GM23248 (cell line): ENCODE results near the gene BIK. TPM values are rescaled to one million over a fixed set of nuclear protein-coding genes. Genes with fewer than 3 reads are reported as not detected.

ENCODE experiments used
- DNase-seq: peaks from one replicate; pipeline ENCODE4 v3.0.0-alpha.2; 2015
- H2AFZ ChIP-seq: fragments of 200-600 bp; sonication (generic); 2 replicates; pipeline ENCODE4 v1.6.1; 2016; ENCODE audit warnings: antibody characterized with exemption
- H3F3A ChIP-seq: fragments of 200-600 bp; sonication (generic); 2 replicates; pipeline ENCODE4 v1.6.1; 2016; ENCODE audit warnings: mild to moderate bottlenecking, antibody characterized with exemption, mixed run types; ENCODE audit not compliant: insufficient read depth
- H3K27ac ChIP-seq: fragments of 200-600 bp; sonication (generic); 2 replicates; pipeline ENCODE4 v1.5.1; 2016; ENCODE audit warnings: mild to moderate bottlenecking
- H3K27me3 ChIP-seq: fragments of 200-600 bp; sonication (generic); replicated peaks from 2 replicates; pipeline ENCODE4 v1.6.1; 2016; ENCODE audit warnings: mild to moderate bottlenecking; ENCODE audit not compliant: insufficient read depth
- H3K36me3 ChIP-seq: fragments of 200-600 bp; sonication (generic); 2 replicates; pipeline ENCODE4 v1.6.1; 2016; ENCODE audit warnings: low read depth, mild to moderate bottlenecking
- H3K4me1 ChIP-seq: fragments of 200-600 bp; sonication (generic); 2 replicates; pipeline ENCODE4 v1.6.1; 2016; ENCODE audit warnings: mild to moderate bottlenecking; ENCODE audit not compliant: insufficient read depth
- H3K4me2 ChIP-seq: fragments of 200-600 bp; sonication (generic); one replicate; pipeline ENCODE4 v1.6.1; 2016; ENCODE audit warnings: mild to moderate bottlenecking; ENCODE audit not compliant: unreplicated experiment
- H3K4me3 ChIP-seq: fragments of 200-600 bp; sonication (generic); 2 replicates; pipeline ENCODE4 v1.5.1; 2016; ENCODE audit warnings: mild to moderate bottlenecking
- H3K79me2 ChIP-seq: fragments of 200-600 bp; sonication (generic); 2 replicates; pipeline ENCODE4 v1.6.1; 2016; ENCODE audit warnings: mild to moderate bottlenecking; ENCODE audit not compliant: insufficient read depth
- H3K9ac ChIP-seq: fragments of 200-600 bp; sonication (generic); 2 replicates; pipeline ENCODE4 v1.6.1; 2016; ENCODE audit warnings: mild to moderate bottlenecking
- H3K9me2 ChIP-seq: fragments of 200-600 bp; sonication (generic); 2 replicates; pipeline ENCODE4 v1.6.1; 2016; ENCODE audit warnings: mixed run types, mild to moderate bottlenecking, moderate library complexity; ENCODE audit not compliant: insufficient read depth
- H3K9me3 ChIP-seq: fragments of 200-600 bp; sonication (generic); one replicate; pipeline ENCODE4 v1.6.1; 2017; ENCODE audit warnings: low read depth
- H4K20me1 ChIP-seq: fragments of 200-600 bp; sonication (generic); 2 replicates; pipeline ENCODE4 v1.6.0; 2016; ENCODE audit not compliant: insufficient read depth
- EZH2 ChIP-seq: fragments of 200-600 bp; sonication (generic); IDR thresholded peaks from 2 replicates; pipeline ENCODE4 v1.6.1; 2018; ENCODE audit warnings: antibody characterized with exemption, mild to moderate bottlenecking; ENCODE audit not compliant: insufficient read depth, poor library complexity, severe bottlenecking
- EZH2phosphoT487 ChIP-seq: fragments of 200-600 bp; sonication (generic); IDR thresholded peaks from 2 replicates; pipeline ENCODE4 v1.6.1; 2018; ENCODE audit warnings: antibody characterized with exemption, moderate library complexity, mild to moderate bottlenecking, low read depth; ENCODE audit not compliant: insufficient read depth
- WGBS, 2 experiments: methylation state at CpG; one replicate each; pipeline ENCODE4 v1.1.6; 2015 to 2017; ENCODE audit warnings: low lambda C conversion rate in 2 of 2, low coverage in 1 of 2; ENCODE audit errors: missing lambda C conversion rate in 2 of 2; 5-methylcytosine and 5-hydroxymethylcytosine counted together
- in situ Hi-C: fragments of 300-500 bp; cut with MboI; formaldehyde crosslinking; loops from 2 replicates; pipeline ENCODE4 v1.15.0; 2020
- polyA plus RNA-seq: library from polyadenylated mRNA; unstranded; fragments of >200 nt; fragmentation: Nextera tagmentation; extraction: Ambion mirVana; gene quantifications from 2 replicates; pipeline ENCODE4 v1.2.1, GENCODE V29; 2016
- total RNA-seq: library from RNA; depleted of rRNA; stranded (reverse); fragments of >200 nt; shearing (Covaris generic); gene quantifications from 2 replicates; pipeline ENCODE4 v1.2.3, GENCODE V29; 2014

BIK gene
- total and polyA plus RNA-seq, 2 experiments from 2014 or later, result not detected

DNA sequence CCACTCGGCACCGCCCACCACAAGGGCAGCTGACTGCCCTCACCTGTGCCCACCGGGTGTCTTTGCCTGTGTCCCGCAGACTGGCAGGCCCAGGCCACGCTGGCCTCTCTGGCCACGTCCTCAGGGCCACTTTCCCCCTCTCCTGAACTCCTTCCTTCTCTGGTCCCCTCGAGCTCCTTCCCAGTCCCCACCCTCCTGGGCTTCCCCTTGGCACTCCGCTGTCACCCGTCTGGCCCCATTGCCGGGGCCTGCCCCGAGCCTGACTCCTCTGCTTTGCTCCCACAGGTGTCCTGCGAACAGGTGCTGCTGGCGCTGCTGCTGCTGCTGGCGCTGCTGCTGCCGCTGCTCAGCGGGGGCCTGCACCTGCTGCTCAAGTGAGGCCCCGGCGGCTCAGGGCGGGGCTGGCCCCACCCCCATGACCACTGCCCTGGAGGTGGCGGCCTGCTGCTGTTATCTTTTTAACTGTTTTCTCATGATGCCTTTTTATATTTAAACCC lies 18.4 kb downstream of the BIK start:
- Histone ChIP-seq H3K9ac (no peak overlapping the region), H4K20me1 (no peaks in the 10 kb centered on the region), H3K9me2 (no peaks in the 10 kb centered on the region), H3K79me2 (no peaks in the 10 kb centered on the region), H3K4me2 (no peak overlapping the region), H3K9me3 (no peaks in the 10 kb centered on the region), H3K4me1 (peaks cover 13% of the 10 kb centered on the region), H3K27ac (no peak overlapping the region), H3K36me3 (no peaks in the 10 kb centered on the region), H3K4me3 (no peak overlapping the region), H2AFZ (no peak overlapping the region), H3K27me3 (no peaks in the 10 kb centered on the region), H3F3A (no peaks in the 10 kb centered on the region)
- 66 to 76% methylated on average over 16 to 19 of the region's 20 CpGs for WGBS, 2 experiments
- in situ Hi-C loops, result no loop called here
- no peak for DNase-seq
- TF ChIP-seq EZH2phosphoT487 (no peak), EZH2 (no peak)

DNA sequence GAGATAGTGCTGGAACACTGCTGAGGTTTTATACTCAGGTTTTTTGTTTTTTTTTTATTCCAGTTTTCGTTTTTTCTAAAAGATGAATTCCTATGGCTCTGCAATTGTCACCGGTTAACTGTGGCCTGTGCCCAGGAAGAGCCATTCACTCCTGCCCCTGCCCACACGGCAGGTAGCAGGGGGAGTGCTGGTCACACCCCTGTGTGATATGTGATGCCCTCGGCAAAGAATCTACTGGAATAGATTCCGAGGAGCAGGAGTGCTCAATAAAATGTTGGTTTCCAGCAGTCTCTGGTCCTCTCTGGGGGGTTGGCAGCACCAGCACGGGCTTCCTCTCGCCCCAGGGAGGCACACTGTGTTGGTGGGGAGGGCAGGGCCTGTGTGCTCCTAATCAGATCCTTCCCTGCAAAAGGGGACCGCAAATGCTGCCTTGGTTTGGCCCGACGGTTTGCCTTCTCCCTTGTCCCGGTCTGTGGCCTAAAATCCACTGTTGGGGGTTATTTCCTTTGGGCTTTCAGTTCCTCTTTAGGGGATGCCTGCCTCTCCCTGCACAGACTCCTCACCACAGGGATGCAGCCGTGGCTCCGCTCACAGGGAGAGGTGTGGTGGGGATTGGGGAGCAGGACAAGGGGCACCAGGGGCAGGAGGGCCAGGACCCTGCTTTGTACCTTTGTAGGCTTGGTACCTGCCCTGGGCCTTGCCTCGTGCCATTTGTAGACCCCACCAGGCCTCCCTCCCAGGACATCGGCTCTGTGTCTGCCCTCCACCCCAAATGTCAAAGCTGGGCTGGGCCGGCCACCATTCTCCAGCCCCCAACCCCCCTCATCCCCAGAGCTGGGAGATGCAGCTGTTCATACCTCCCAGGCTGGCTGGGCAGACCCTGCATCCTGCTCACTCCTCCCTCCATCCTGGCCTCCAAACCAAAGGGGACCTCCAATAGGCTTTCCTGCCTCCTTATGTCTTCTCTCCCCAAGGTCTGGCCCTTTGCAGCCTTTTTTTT lies 19.2 kb downstream of the BIK start:
- DNase-seq, result no peak
- Histone ChIP-seq H2AFZ (no peak overlapping the region), H3K36me3 (no peaks in the 10 kb centered on the region), H3K9me3 (no peaks in the 10 kb centered on the region), H4K20me1 (no peaks in the 10 kb centered on the region), H3F3A (no peaks in the 10 kb centered on the region), H3K79me2 (no peaks in the 10 kb centered on the region), H3K27me3 (no peaks in the 10 kb centered on the region), H3K4me2 (no peak overlapping the region), H3K27ac (no peak overlapping the region), H3K4me1 (peaks cover 13% of the 10 kb centered on the region), H3K9ac (no peak overlapping the region), H3K9me2 (no peaks in the 10 kb centered on the region), H3K4me3 (no peak overlapping the region)
- WGBS, 2 experiments, result 58 to 64% methylated on average over 15 to 16 of the region's 16 CpGs
- in situ Hi-C loops, result no loop called here
- no peak for TF ChIP-seq EZH2
- TF ChIP-seq EZH2phosphoT487, result no peak

DNA sequence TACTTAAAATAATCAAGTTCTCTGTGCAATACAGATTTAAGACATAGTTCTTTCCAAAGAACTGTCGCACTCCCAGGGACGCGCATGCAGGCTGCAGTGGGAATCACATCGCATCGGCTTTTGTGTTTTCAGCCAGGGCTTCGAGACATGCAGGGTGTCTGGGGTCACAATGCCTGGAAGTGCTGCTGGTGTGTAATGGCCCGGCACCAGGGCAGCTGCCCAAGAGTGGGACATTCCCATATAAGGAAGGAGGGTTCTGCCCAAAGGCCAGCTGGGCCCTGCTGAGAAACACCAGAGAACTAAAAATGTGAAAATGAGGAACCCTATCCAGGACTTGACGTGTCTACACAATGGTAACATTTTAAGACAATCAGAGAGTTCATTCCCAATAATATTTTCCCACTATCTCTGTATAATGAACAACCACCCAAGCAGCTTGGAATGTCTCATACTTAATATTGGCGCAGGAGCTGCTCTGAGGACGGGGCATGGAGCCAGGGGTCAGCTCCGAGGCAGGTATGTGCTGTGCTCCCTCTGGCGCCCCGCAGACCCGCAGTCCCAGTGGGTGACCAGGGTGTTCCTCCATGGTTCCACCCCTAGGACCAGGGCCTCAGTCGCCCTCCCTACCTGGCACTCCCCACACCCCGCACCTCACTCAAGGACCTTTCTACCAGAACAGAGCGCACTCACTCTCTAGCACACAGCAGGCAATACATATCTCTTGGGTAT lies 21.4 kb downstream of the BIK start:
- no peaks in the 10 kb centered on the region for H3K9me3 ChIP-seq
- H3K9ac ChIP-seq, result no peak overlapping the region
- H3K9me2 ChIP-seq, result no peaks in the 10 kb centered on the region
- H3K27me3 ChIP-seq, result no peaks in the 10 kb centered on the region
- 94 to 96% methylated on average over 17 of the region's 17 CpGs for WGBS, 2 experiments
- in situ Hi-C loops, result no loop called here
- no peak overlapping the region for H3K4me3 ChIP-seq
- no peak overlapping the region for H3K27ac ChIP-seq
- H3K4me2 ChIP-seq, result no peak overlapping the region
- no peaks in the 10 kb centered on the region for H3K79me2 ChIP-seq
- TF ChIP-seq EZH2 (no peak), EZH2phosphoT487 (no peak)
- H3K36me3 ChIP-seq, result no peaks in the 10 kb centered on the region
- peaks cover 6% of the 10 kb centered on the region; the same call in 1 of the 2 replicates for H3K4me1 ChIP-seq
- no peaks in the 10 kb centered on the region for H4K20me1 ChIP-seq
- H2AFZ ChIP-seq, result no peak overlapping the region
- H3F3A ChIP-seq, result no peaks in the 10 kb centered on the region
- no peak for DNase-seq

DNA sequence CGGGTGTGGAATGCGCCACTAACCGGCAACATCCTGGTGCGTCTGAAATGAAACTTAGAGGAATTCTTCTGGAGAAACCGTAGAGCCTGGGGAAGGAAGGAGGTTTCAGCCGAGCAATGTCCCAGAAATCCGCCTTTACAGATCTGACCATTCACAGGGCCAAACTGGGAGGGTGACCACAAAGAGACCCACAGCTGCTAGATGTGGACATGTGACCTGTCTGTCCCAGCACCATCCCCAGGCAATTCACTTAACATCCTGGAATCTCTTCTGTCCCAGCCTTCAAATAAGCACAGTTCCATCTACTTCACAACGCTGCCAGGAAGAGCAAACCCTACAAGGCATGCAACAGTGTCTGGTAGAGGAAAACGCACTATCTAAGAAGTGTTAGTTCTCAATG lies 22.9 kb downstream of the BIK start:
- H4K20me1 ChIP-seq, result no peaks in the 10 kb centered on the region
- no peak overlapping the region for H3K9ac ChIP-seq
- H2AFZ ChIP-seq, result no peak overlapping the region
- no peak overlapping the region for H3K4me3 ChIP-seq
- H3K9me3 ChIP-seq, result no peaks in the 10 kb centered on the region
- H3K9me2 ChIP-seq, result no peaks in the 10 kb centered on the region
- in situ Hi-C loops, result no loop called here
- H3K27ac ChIP-seq, result no peak overlapping the region
- H3K4me1 ChIP-seq, result no peaks in the 10 kb centered on the region
- 78 to 79% methylated on average over 9 of the region's 9 CpGs for WGBS, 2 experiments
- no peaks in the 10 kb centered on the region for H3F3A ChIP-seq
- no peak for TF ChIP-seq EZH2
- TF ChIP-seq EZH2phosphoT487, result no peak
- no peak overlapping the region for H3K4me2 ChIP-seq
- H3K79me2 ChIP-seq, result no peaks in the 10 kb centered on the region
- no peaks in the 10 kb centered on the region for H3K36me3 ChIP-seq
- no peak for DNase-seq
- no peaks in the 10 kb centered on the region for H3K27me3 ChIP-seq
